Subcutaneous adipose tissue (tissue), 4 donors: ENCODE measurements around the gene SAMD3. TPM values are rescaled to one million over a fixed set of nuclear protein-coding genes. Genes with fewer than 3 reads are reported as not detected.

Experiments used
- total RNA-seq, 4 donors: library from RNA; depleted of rRNA; stranded (reverse); fragments of >200 nt; gene quantifications; one replicate each; pipeline ENCODE4 v1.1.0, GENCODE V29; 2016
- TF ChIP-seq, protein P1 (sequence below): fragments of 450-650 bp; IDR thresholded peaks from one replicate; pipeline ENCODE4 v1.5.1; 2016; ENCODE audit warnings: low read depth, mild to moderate bottlenecking, control low read depth, antibody characterized with exemption, moderate library complexity

SAMD3 gene
- total RNA-seq, 4 donors from 2014 or later = 1.1 to 4.7 (median 2.3) TPM

DNA sequence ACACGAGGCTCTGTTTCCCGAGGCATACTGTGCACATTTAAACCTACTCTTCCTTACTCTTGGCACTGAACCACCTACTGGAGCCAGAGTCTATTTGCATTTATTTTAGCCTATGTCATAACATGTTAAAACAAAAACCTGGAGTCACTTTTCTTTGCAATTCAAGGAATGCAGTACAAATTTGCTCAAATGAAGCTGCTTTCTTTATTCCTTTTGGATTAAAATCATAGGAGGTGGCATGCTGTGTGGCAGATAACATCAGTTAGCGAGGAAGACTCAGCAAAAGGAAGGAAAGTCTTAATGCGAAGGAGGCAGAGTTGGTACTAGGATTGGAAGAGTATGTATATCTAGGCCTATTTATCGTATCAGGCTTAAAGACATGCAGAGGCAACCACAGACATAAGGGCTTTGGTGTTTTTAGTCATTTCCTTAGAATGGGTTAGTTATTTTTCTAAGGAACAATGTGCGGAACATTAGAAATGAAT lies 92.9 kb downstream of the SAMD3 start:
- TF ChIP-seq, protein P1, sequence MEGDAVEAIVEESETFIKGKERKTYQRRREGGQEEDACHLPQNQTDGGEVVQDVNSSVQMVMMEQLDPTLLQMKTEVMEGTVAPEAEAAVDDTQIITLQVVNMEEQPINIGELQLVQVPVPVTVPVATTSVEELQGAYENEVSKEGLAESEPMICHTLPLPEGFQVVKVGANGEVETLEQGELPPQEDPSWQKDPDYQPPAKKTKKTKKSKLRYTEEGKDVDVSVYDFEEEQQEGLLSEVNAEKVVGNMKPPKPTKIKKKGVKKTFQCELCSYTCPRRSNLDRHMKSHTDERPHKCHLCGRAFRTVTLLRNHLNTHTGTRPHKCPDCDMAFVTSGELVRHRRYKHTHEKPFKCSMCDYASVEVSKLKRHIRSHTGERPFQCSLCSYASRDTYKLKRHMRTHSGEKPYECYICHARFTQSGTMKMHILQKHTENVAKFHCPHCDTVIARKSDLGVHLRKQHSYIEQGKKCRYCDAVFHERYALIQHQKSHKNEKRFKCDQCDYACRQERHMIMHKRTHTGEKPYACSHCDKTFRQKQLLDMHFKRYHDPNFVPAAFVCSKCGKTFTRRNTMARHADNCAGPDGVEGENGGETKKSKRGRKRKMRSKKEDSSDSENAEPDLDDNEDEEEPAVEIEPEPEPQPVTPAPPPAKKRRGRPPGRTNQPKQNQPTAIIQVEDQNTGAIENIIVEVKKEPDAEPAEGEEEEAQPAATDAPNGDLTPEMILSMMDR = no peak

DNA sequence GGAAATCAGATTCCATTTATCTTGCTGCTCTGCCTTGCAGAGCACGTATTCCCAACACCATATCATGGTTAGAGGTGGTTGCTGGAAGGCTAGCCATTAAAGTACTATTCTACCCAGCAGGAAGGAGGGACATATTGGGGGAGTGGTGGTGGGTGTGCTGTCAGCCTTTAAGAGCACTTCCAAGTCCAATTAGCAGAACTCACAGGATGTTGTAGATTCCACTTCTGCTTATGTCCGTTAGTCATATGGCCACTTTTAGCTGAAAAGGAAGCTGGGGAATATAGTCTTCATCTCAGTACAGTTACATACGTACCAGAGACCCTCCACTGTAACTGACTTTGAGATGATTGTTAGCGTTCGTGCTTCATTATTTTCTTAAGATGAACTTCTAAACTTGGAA lies 94.4 kb downstream of the SAMD3 start:
- TF ChIP-seq, protein P1 = no peak

DNA sequence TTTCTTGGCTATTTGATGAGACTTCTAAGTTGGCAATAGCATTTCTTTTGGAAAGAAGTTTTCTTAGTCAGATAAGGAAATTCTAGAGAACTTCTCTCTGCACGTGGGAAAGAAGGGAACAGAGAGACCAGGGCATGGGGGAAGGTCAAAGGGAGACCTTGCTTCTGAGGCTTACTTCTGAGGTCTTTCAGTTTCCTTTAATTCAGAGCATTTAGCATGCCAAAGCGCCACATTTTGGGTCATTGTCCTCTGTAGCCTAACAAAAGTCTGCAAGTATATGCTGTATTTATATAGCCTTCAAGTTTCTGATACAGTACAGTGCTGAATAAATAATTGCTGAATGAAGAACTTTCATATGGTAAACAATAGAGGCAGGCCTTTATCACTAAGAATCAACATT lies 95.6 kb downstream of the SAMD3 start:
- TF ChIP-seq, protein P1 = no peak

DNA sequence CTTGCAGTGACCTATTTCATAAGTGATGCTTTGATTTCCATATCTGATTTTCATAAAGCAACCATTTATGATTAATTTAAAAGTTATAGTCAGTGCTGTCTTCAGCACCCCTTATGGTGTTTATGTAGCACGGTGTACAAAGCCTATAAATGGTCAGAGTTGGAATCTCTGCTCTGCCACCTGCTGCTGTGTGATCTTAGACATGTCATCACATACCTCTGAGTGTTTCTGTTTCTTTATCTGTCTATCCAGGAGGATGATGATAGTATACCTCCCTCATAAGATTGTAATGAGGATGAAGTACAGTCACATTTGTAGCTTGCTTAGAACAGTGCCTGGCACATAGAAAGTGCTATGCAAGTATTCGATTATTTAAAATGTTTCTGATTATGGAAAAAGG lies 100.5 kb downstream of the SAMD3 start:
- TF ChIP-seq, protein P1 = no peak

DNA sequence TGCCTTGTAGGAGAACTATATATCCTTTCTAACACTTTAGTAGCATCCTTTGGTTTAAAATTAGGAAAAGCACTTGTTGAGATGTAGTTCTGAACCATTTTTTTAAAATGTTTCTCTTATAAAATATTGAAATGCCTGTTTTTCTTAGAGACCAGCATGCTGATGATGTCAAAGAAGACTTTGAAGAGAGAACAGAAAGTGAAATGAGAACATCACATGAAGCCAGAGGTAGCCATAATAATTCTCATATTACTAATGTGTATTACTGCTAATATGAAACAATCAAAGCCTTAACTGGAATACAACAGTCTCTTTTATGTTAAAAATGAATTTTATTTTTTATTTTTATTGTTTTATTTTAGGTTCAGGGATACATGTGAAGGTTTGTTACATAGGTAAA lies 102.0 kb downstream of the SAMD3 start:
- TF ChIP-seq, protein P1 = no peak

DNA sequence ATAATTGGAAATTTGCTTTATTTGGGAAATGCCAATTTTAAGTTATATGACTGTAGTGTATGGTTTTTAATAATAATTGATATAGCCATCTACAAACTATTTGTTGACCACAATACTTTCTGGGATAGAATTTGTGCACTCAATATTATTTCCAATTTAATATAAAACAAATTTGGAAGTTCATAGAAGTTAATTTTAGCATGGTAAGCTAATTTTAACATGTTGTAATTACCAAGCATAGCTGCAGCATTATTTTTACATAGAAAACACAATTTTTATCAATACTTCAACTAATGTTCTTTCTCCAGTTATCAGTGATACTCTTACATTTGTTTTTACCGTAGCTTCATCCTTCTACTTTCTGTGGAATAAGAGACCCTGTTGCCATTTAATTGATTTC lies 103.5 kb downstream of the SAMD3 start:
- TF ChIP-seq, protein P1 = no peak

DNA sequence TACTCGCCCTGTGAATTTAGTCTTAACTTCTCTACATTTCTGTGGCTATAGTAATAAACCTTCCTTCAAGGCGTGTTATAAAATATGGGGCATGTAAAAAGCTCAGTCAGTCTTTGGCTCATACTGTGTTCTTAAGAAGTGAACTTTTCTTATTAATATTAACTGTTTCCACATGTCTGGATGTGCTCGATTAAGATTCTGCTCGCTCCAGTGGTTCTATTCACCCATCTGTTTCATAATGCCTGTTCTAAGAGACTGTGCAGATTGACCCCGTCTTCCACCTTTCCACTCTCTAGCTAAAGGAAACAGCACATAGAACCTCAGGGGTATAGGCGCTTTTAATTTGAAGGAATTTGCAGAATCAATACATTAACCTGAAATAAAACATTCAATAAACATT lies 104.5 kb downstream of the SAMD3 start:
- TF ChIP-seq, protein P1 = no peak
